Hypothalamus (tissue), 51 donors: ENCODE data around the gene DCAF10.
"Not testable (repeated sequence)": the region's sequence is repeated elsewhere in the genome, so short reads cannot be mapped to it uniquely, and the experiment has no call there.

Experiments used
- DNase-seq, 51 donors: peaks; one replicate each; lab custom pipeline; 2025; lab: John Stamatoyannopoulos, UW

Gene DCAF10

DNA sequence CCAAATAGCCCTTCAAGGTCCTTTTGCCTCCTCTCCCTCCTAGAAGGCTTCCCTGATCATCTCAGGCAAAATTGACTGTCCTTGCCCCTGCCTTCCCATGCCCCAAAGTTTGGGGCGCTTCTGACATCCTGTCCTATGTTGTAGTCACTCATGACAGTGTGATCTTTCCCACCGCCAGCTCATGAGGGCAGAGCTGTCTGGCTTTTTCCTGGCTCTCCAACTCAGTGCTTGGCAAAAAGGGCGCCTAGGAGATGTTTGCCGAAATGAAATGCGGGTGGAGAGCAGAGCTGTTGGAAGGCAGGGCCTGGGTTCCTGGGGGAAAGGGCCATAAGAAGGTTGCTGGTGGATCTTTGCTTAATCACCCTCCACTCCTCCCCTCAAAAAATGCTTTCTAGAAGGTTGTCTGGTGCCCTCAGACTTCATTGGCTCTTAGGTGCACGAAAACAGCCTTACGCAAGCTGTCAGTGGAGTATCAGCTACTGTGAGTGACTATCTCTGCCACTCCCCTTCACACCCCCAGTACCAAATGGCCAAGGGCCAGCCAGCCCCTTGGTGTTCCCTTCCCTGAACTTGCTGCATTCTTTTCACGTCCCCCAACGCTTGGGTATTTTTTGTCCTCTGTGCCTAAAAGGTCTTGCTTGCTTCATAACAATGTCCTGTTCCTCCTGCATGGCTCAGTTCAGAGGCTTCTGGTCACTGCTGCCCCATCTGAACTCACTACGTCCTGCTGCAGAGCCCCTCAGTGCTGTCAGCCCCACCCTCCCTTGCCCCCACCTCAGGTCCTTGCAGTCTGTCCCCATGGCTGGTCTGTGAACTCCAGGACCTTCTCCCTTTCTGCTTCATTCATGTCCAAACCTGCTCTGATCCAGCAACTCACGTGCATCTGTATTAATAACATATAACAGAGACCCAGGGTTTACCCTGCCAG is 106.0 kb downstream of the DCAF10 start:
- DNase-seq = no peak

DNA sequence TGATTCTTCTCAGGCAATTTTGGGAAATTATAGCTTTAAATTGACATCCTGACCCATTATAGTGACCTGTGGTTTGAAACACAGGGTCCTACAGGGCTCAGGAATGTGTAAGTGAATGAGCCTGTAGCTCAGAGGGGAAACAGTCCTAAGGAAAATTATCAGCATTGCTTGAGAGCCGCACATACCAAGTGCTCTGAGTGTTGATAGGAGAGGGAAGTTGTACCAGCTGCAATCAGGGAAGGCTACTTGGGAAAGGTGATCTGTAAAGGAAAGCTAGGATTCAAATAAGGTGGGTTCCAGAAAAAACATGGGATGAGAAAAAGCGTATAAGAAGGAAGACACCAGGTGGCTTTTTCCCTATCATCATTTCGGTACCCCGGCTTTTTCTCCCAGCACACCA is 107.7 kb downstream of the DCAF10 start:
- DNase-seq = no peak

DNA sequence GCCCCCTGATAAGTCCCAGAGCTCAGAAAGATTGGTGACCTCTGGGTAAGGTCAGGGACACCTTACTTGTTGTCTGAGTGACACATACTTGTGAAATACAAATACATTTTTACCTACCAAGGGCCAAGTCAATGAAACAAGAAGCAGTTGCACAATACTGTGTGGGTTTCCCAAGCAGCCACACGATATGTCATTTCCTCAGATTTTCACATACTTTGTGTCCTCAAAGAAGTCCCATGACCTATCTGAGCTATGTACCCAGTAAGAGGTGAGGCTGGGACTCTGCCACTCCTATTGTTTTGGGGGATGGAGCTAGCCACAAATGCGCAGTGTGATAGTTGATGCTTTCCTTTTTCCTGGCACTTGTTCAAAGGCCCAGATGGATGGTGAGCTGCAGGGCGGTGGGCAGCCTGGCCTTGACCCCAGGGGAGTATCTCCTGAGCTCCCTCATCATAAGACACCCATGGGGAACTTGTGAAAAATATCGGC is 108.1 kb downstream of the DCAF10 start:
- DNase-seq = no peak

DNA sequence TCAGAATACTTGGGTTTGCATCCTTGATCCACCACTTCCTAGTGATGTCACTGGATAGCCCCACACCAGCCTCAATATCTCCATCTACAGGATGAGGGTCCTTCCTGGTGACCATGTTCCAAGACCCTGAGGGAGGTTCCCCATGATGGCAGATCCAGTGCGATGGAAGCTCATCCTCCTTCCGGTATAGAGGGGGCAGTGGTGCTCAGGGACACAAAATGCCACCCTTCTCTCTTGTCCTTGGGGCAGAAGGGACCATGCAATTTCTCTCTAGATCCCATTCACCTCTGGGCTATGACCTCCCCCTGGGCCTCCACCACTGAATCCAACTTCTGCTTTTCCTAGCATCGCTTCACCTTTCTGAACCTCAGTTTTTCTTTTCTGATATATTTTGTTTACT is 108.7 kb downstream of the DCAF10 start:
- DNase-seq = no peak

DNA sequence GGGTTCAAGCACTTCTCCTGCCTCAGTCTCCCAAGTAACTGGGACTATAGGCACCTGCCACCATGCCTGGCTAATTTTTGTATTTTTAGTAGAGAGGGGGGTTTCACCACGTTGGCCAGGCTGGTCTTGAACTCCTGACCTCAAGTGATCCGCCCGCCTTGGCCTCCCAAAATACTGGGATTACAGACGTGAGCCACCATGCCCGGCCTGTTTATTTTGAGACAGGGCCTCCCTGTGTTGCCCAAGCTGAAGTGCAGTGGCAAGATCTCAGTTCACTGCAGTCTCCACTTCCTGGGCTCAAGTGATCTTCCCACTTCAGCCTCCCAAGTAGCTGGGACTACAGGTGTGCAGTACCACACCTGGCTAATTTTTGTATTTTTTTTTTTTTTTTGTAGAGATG is 109.2 kb downstream of the DCAF10 start:
- not testable (repeated sequence) for DNase-seq

DNA sequence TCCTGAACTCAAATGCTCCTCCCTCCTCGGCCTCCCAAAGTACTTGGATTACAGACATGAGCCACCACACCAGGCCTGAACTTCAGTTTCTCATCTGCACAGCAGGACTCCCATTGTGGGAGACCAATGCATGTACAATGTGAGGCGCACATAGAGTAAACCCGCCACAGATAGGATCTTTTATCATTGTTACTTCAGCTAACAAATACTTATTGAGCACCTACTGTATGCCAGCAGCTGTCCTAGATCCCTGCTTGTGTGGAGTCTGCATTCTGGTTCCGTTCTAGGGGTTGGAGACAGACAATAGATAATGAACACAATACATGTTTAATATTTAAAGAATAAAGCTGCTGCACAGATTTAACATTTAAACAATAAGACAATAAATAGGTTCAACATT is 109.7 kb downstream of the DCAF10 start:
- DNase-seq = no peak

DNA sequence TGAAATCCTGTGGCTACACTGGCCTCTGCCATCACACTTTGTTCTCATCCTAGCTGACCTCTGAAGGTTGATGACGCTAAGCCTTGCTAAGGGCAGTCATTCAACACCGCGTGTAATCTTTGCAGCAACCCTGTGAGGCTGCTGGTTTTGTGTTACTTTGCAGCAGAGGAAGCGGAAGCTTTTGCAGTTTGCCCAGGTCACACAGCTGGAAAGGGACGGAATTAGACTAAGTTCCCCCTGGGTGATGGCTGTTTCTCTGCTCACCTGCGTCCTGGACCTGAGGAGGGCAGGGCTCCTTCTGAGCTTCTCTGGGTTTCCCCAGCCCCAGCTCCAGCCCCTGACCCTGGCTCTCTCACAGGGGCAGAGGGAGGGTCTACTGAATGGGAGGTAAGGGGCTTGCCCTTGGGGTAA is 110.7 kb downstream of the DCAF10 start:
- no peak for DNase-seq

DNA sequence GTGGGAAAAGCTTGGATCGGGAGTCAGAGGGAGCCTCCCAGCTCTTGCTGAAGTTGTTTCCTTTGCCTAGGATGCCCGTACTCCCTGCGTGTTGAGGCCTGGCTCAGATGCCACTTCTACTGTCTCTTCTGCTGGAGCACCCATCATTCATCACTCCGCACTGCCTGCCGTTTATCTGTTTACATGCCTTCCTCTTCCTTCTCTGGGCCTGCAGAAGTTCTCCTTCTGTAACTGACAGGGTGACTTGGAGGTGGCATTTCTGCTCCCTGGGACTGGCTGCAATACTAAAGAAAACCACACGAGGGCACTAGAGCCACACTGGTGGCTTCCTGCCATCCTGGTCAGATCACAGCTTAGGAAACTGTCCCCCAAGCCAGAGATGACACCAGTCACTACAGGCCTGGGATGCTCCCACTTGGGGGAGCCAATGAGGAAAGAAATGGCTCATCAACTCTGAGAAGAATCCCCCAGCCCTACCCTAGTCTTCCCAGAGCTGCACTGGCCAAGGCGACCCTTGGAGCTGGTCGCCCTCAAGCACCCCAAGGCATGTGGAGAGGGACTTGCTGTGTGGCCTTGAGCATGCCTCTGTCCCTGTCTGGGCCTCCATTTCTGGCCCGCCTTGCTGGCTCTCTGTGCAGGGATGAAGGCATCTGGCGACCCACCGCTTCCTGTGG is 113.0 kb downstream of the DCAF10 start:
- peak in 50 of 51 donors; percentile 32 to 96 (median 78) for DNase-seq

DNA sequence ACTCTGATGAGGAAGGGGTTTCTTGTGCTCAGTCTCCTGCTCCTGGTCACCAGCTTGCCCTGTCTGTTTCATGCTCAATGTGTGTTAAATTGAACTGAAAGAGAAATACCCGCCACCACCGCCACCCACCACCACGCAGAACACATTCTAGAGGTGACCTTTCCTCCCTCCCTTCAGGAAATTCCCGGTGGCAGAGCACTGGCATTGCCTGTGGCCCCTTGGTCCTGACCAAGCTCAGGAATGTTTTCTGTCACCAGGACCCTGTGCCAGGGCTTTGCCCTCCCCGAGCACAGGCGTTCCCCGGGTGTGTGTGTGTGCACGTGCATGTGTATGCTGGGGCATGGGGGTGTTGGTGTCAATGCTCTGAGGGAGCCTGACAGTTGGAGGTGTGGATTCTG is 113.6 kb downstream of the DCAF10 start:
- DNase-seq = no peak

DNA sequence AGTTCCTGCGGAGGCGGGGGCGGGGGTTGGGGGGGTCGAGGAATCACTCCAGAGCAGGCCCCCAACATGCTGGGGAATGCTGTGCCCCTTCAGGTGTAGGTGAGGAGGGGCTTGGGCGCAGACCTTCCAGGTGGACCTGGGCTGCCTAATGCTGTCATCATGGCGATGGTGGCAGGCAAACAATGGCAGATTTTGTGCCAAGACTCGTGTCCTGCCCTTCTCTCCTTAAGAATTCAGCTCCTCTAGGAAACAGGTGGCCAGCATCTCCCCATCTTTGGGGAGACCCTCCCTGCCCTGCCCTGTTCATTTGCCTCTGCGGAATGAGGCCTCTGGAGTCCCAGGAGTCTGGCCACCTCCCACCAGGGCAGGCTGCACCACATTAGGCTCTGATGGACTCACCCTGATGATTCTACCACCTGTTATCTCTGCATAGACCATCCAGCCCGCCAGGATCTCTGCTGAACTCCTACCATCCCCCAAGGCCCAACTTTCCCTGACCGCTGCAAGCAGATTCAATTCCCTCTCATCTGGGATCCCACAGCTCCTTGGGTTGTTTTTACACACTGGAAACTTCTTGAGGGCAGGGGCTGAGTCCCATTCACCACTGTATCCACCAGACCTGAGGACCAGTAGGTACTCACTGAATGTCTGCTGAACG is 114.2 kb downstream of the DCAF10 start:
- DNase-seq = no peak

DNA sequence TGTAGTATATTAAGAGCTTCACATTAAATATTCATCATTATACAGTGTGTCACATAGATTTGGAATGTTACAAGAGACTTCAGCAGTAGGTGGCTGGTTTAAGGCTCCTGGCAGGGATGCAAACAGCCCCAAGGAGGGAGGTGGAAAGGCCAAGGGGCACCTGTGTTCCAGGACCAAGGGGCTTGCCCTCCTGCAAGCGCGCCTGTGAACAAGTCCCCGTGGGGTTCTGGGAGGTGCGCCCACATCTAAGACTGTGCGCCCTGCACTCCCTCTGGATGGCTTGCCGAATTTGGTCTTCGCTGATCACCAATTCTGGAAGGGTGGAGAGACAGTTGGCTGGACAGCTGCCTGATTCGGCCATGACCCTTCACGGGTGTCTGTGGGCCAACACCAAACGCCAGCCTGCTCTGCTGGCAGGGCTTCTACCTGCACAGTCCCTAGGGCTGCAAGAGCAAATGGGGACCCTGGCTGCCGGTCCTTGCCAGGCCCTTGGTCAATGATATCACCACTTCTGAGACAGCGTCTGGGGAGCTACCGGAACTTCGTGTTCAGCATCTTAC is 115.4 kb downstream of the DCAF10 start:
- peak in 1 of 51 donors; percentile 58 for DNase-seq

DNA sequence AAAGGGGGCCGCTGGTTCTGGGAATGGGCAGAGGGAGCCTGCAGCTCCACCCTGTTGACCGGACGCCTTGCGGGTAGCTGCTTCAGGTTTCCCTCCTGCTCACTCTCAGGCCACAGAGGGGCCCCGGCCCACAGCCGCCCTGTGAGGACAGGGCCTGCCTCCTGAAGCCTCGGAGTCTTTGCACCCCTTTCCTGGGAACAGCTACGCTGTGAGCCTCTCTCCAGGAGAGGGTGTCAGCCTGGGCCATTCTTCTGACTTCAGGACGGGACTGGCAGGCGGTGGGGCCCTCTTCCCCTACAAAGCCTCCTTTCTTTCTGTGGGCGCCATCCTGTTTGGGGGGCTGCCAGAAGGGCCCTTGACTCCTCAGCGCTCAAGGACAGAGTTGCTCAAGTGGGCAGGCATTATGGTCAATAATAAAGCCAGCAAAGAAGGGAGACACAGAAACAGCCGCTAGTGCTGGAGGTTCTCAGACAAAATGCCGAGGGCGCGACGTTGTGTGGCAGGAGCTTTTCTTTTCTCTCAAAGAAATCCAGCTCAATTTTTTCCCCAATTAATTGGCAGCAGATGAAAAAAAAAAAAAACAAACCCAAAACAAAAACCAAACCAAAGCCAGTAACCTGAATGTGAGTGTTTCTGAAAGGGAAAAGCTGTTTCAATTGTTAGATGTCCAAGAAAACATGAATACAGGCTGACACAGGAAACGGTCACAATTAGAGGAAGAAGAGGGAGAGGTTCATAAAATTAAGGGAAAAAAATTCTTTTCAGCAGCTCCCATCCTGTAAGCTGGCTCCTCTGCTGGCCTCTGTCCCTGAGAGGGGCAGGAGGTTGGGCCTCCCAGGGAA is 116.1 kb downstream of the DCAF10 start:
- DNase-seq = peak in 31 of 51 donors; percentile 18 to 80 (median 56)
